GM21515 (cell line): ENCODE data around the gene ANKRD13D.

ENCODE experiments used
- ATAC-seq: cut with Tn5 transposase; IDR thresholded peaks from one replicate; pipeline ENCODE4 v1.9.1; 2021; ENCODE audit not compliant: unreplicated experiment

The ANKRD13D gene

DNA sequence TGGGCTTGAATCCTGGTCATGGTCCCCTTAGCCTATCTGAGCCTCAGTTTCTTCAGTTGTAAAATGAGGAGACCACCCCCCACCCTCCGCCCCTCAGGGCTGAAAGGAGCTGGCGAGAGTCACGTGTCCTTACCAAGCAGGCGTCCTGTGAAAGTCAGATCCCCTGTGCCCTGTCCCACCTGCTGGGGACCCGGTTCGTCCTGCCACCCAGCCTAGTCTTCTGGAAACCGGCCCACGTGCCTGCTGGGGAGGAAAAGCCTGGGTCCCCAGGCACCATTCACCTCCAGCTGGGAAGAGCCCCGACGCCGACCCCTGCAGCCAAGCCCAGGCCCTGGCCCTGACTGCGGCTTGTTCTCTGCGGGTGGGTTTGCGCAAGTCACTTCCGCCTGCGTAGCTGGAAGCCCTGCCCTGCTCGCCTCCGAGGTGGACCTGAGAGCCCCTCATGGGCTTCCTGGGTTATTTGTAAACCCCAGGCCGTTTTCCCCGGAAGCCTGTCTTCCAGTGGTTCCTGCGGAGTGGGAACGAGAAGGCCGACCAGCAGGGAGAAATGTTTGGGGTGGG is 13.5 kb downstream of the ANKRD13D start:
- no peak for ATAC-seq

GRCh38 chr11:67303132-67303834 is 14.2 kb downstream of the ANKRD13D start, which contains the start of gene SSH3:
SSH3 (plus strand) TSS chr11:67303530; CDS start chr11:67303626, 96 bp downstream.
- ATAC-seq: no peak

GRCh38 chr11:67303835-67304411 is 14.8 kb downstream of the ANKRD13D start:
- ATAC-seq: no peak

DNA sequence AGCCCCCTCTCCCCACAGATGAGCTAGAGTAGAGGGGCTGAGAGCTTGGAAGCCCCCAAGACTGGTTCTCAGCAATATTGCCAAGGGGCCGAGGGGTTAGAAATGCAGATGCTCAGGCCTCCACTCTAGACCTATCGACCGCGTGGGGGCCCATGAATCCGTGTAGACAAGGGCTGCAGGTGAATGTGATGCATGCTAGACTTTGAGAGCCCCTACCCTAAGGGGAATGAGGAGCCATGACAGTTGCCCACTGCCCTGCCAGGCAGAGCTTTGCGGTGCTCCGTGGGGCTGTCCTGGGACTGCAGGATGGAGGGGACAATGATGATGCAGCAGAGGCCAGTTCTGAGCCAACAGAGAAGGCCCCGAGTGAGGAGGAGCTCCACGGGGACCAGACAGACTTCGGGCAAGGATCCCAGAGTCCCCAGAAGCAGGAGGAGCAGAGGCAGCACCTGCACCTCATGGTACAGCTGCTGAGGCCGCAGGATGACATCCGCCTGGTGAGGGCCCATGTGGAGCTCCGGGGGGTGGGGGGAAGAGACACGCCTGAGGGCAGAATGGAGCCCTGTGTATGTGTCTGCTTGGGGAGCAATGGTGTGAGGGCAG is 15.5 kb downstream of the ANKRD13D start:
- no peak for ATAC-seq

DNA sequence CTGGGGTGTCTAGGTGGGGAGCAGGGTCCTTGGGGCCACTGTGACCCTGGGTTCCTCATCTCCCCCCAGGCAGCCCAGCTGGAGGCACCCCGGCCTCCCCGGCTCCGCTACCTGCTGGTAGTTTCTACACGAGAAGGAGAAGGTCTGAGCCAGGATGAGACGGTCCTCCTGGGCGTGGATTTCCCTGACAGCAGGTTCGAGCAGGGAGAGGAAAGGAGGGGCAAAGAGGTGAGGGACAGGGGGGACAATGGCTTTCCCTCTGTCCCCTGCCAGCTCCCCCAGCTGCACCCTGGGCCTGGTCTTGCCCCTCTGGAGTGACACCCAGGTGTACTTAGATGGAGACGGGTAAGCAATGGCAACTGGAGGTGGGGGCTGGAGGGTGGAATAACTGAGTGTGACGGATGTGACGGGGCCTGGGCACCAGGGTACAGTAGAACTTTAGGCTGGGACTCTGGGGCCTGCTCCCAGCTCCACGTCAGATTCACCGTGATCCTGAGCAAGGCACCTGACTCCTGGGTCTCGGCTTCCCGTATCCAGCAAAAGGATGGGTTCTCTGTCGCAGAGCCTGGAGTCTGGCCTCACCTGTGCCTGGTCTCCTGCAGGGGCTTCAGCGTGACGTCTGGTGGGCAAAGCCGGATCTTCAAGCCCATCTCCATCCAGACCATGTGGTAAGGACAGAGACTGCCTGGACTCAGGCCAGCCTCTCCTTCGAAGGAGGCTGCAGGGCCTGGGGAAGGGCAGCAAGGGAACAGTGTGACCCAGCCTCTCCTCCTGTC is 17.9 kb downstream of the ANKRD13D start:
- no peak for ATAC-seq

GRCh38 chr11:67307545-67308001 is 18.5 kb downstream of the ANKRD13D start:
- ATAC-seq: no peak

GRCh38 chr11:67308031-67308866 is 19.1 kb downstream of the ANKRD13D start:
- ATAC-seq: no peak

GRCh38 chr11:67309166-67309565 is 20.1 kb downstream of the ANKRD13D start:
- no peak for ATAC-seq

DNA sequence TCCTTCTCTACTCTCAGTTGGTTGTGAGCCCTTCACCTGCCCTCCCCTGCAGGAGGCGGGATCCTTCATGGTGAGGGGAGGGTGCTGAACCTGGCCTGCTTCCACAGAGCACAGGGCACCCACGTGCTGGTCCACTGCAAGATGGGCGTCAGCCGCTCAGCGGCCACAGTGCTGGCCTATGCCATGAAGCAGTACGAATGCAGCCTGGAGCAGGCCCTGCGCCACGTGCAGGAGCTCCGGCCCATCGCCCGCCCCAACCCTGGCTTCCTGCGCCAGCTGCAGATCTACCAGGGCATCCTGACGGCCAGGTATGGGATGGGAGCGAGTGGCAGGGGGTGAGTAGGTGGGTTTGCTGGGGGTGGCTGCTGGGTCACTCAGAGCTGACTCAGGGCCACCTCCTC is 20.6 kb downstream of the ANKRD13D start:
- no peak for ATAC-seq

DNA sequence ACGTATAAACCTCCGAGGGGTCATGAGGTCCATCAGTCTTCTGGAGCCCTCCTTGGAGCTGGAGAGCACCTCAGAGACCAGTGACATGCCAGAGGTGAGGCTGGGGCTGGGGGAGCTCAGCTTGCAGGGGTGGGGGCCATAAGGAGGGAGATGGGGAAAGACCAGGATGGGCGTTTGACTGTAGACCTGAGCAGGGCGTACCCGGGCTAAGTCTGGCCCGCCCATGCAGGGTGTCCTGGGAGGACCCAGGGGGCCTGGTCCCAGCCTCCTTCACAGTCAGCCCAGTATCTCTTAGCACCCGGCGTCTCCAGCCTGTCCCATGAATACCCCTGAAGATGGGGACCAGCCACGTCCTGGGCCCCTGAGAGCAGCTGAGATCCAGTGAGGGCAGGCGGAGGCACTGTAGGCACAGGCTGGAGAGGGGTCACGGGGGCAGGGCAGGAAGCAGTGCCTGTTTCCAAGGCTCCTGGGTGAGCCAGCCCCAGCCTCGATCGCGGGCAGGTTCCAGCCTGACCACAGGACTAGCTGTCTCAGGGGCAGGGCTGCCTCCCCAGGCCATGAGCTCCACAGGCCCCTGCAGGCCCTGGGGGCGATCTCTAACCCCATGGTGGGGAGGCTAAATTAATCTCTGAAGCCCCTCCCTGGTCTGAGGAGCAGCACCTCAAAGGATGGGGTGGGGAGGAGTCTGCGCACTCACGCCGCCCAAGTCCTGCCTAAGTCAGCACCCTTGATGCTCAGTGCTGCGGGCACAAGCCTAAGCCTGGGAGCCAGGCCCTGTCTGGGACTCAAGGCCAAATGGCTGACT is 21.3 kb downstream of the ANKRD13D start:
- no peak for ATAC-seq

- no peak for ATAC-seq
Observed at GRCh38 chr11:67311051-67311555, 22.0 kb downstream of the ANKRD13D start.

DNA sequence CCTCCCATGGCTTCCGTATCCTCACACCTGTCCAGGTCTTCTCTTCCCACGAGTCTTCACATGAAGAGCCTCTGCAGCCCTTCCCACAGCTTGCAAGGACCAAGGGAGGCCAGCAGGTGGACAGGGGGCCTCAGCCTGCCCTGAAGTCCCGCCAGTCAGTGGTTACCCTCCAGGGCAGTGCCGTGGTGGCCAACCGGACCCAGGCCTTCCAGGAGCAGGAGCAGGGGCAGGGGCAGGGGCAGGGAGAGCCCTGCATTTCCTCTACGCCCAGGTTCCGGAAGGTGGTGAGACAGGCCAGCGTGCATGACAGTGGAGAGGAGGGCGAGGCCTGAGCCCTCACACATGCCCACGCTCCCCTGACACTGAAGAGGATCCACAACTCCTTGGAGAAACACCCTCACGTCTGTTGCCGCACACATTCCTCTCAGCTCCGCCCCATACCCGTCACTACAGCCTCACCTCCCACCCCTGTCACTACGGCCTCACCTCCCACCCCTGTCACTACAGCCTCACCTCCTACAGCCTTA is 22.5 kb downstream of the ANKRD13D start:
- no peak for ATAC-seq

- no peak for ATAC-seq
Observed at GRCh38 chr11:67312187-67313021, 23.3 kb downstream of the ANKRD13D start.

GRCh38 chr11:67313125-67313890 is 24.2 kb downstream of the ANKRD13D start:
- ATAC-seq: no peak

DNA sequence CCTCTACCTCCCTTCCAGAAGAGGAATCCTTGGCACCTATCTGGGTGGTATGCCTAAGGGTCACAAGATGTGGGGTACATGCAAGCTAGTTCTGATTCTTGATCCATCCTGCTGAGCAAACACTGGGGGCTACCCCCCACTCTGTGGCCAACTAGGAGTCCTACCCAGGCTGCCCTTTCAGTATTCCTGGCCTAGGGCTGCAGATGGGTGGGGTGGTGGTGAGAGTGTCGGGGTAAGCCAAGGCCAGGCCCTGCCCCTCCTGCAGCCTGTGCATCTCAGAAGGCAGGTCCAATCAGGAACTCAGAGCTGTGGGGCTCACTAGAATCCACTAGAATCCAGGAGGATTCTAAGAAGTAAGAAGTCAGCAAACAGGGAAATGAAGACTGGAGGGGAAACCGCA is 25.1 kb downstream of the ANKRD13D start:
- ATAC-seq: no peak

DNA sequence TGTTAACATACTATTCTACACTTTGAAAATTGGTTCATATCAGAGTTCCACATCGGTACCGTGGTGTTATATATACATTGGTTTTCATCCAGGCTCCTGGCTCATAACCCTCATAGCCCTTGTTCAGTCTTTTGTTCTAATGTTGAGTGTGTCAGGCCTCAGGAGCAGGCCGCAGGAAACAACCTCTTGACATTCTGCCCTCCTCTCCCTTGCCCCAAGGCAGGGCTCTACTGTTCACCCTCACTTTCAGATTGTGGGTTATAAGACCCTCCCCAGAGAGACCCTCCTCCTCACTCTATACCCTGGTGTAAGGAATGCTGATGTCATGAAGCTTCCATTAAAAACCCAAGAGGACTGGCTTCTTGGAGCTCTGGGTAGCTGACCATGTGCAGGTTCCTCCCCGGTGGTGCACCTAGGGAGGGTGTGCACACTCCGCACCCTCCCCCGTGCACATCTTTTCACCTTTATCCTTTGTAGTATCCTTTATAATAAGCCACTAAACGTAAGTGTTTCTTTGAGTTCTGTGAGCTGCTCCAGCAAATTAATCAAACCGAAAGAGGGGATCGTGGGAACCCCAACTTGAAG is 26.3 kb downstream of the ANKRD13D start:
- ATAC-seq: no peak

DNA sequence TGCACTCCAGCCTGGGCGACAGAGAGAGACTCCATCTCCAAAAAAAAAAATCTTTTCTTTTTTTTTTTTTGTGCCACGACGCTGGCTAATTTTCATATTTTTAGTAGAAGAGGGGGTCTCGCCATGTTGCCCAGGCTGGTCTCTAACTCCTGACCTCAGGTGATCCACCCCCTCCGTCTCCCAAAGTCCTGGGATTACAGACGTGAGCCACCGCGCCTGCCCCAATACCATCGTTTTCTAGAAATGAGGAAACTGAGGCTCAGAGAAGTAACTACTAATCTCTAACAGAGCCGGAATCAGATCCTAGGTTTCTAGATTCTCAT is 27.7 kb downstream of the ANKRD13D start:
- ATAC-seq: no peak
